OCI-LY1 (cell line): ENCODE results near the gene MAGI1.

Source experiments
- H2AFZ ChIP-seq: fragments of 200-600 bp; sonication (generic), shearing (Covaris generic); 2 replicates; pipeline ENCODE4 v1.6.0; 2014; ENCODE audit warnings: antibody characterized with exemption, mild to moderate bottlenecking, low read length
- H3F3A ChIP-seq: fragments of 200-600 bp; sonication (generic), shearing (Covaris generic); 2 replicates; pipeline ENCODE4 v1.6.0; 2014; ENCODE audit warnings: mild to moderate bottlenecking, antibody characterized with exemption, low read length, moderate library complexity; ENCODE audit not compliant: insufficient read depth
- H3K27ac ChIP-seq: fragments of 200-600 bp; sonication (generic); 2 replicates; pipeline ENCODE4 v1.5.1; 2014; ENCODE audit warnings: low read length, mixed run types, mild to moderate bottlenecking, low read depth; ENCODE audit not compliant: poor library complexity, severe bottlenecking
- H3K27me3 ChIP-seq: fragments of 200-600 bp; sonication (generic); 2 replicates; pipeline ENCODE4 v1.6.0; 2014; ENCODE audit warnings: antibody characterized with exemption, mild to moderate bottlenecking, low read length, moderate library complexity; ENCODE audit not compliant: insufficient read depth
- H3K36me3 ChIP-seq: fragments of 200-600 bp; sonication (generic); 2 replicates; pipeline ENCODE4 v1.6.1; 2014; ENCODE audit warnings: mild to moderate bottlenecking, antibody characterized with exemption, low read length, moderate library complexity, mixed read lengths; ENCODE audit not compliant: insufficient read depth
- H3K4me1 ChIP-seq: fragments of 200-600 bp; sonication (generic); 2 replicates; pipeline ENCODE4 v1.5.1; 2014; ENCODE audit warnings: mild to moderate bottlenecking, low read length, moderate library complexity; ENCODE audit not compliant: insufficient read depth, severe bottlenecking
- H3K4me2 ChIP-seq: fragments of 200-600 bp; sonication (generic), shearing (Covaris generic); 2 replicates; pipeline ENCODE4 v1.6.1; 2014; ENCODE audit warnings: low read length
- H3K4me3 ChIP-seq: fragments of 200-600 bp; sonication (generic); 2 replicates; pipeline ENCODE4 v1.5.1; 2014; ENCODE audit warnings: low read length, low read depth, mild to moderate bottlenecking, mixed read lengths; ENCODE audit not compliant: poor library complexity, severe bottlenecking
- H3K79me2 ChIP-seq: fragments of 200-600 bp; shearing (Covaris generic); 2 replicates; pipeline ENCODE4 v1.6.1; 2016; ENCODE audit warnings: mixed run types, low read length, mixed read lengths; ENCODE audit not compliant: insufficient read depth
- H3K9ac ChIP-seq: fragments of 200-600 bp; sonication (generic), shearing (Covaris generic); 2 replicates; pipeline ENCODE4 v1.6.1; 2014; ENCODE audit warnings: mild to moderate bottlenecking, low read length, mixed read lengths
- H3K9me2 ChIP-seq: fragments of 200-600 bp; sonication (generic), shearing (Covaris generic); 2 replicates; pipeline ENCODE4 v1.6.1; 2014; ENCODE audit warnings: low read depth, mild to moderate bottlenecking, low read length, mixed read lengths
- H3K9me3 ChIP-seq: fragments of 200-600 bp; shearing (Covaris generic); 2 replicates; pipeline ENCODE4 v1.6.1; 2014; ENCODE audit warnings: low read length, mixed read lengths
- H4K20me1 ChIP-seq: fragments of 200-600 bp; sonication (generic), shearing (Covaris generic); 2 replicates; pipeline ENCODE4 v1.6.0; 2016; ENCODE audit warnings: mild to moderate bottlenecking, low read length; ENCODE audit not compliant: insufficient read depth
- CTCF ChIP-seq: fragments of 200-600 bp; sonication (generic), shearing (Covaris generic); IDR thresholded peaks from 2 replicates; pipeline ENCODE4 v1.5.1; 2017; ENCODE audit warnings: mild to moderate bottlenecking, antibody characterized with exemption, low read length, moderate library complexity, mixed read lengths
- EZH2 ChIP-seq: fragments of 200-600 bp; sonication (generic), shearing (Covaris generic); IDR thresholded peaks from 2 replicates; pipeline ENCODE4 v1.8.0; 2017; ENCODE audit warnings: borderline replicate concordance, mixed run types, mild to moderate bottlenecking, antibody characterized with exemption, low read length, moderate library complexity, mixed read lengths

Gene MAGI1

GRCh38 chr3:65888196-65888595 is 150.5 kb downstream of the MAGI1 start:
- no peak overlapping the region for H3K4me2 ChIP-seq
- no peak overlapping the region for H3K9ac ChIP-seq
- TF ChIP-seq CTCF: no peak
- no peak for TF ChIP-seq EZH2
- no peak overlapping the region for H3K4me3 ChIP-seq
- H3K79me2 ChIP-seq: no peaks in the 10 kb centered on the region
- no peaks in the 10 kb centered on the region for H3K9me2 ChIP-seq
- no peaks in the 10 kb centered on the region for H3K36me3 ChIP-seq
- H3K27me3 ChIP-seq: no peaks in the 10 kb centered on the region
- no peak overlapping the region for H3K27ac ChIP-seq
- H4K20me1 ChIP-seq: no peaks in the 10 kb centered on the region
- H2AFZ ChIP-seq: no peak overlapping the region
- no peaks in the 10 kb centered on the region for H3K4me1 ChIP-seq
- H3F3A ChIP-seq: no peaks in the 10 kb centered on the region
- no peaks in the 10 kb centered on the region for H3K9me3 ChIP-seq

- Histone ChIP-seq H3K9ac (no peak overlapping the region), H3K36me3 (no peaks in the 10 kb centered on the region), H2AFZ (no peak overlapping the region), H4K20me1 (no peaks in the 10 kb centered on the region), H3K9me3 (no peaks in the 10 kb centered on the region), H3K27me3 (no peaks in the 10 kb centered on the region), H3K4me2 (no peak overlapping the region), H3F3A (no peaks in the 10 kb centered on the region), H3K4me3 (no peak overlapping the region), H3K79me2 (no peaks in the 10 kb centered on the region), H3K9me2 (no peaks in the 10 kb centered on the region), H3K4me1 (no peaks in the 10 kb centered on the region), H3K27ac (no peak overlapping the region)
- TF ChIP-seq CTCF (no peak), EZH2 (no peak)
These were observed 152.3 kb downstream of the MAGI1 start for GRCh38 chr3:65886391-65886790.

- Histone ChIP-seq H3K4me1 (no peaks in the 10 kb centered on the region), H3K9me3 (no peaks in the 10 kb centered on the region), H3K9me2 (no peaks in the 10 kb centered on the region), H3F3A (no peaks in the 10 kb centered on the region), H3K27ac (no peak overlapping the region), H3K79me2 (no peaks in the 10 kb centered on the region), H3K9ac (no peak overlapping the region), H2AFZ (no peak overlapping the region), H3K36me3 (no peaks in the 10 kb centered on the region), H3K27me3 (no peaks in the 10 kb centered on the region), H3K4me3 (no peak overlapping the region), H3K4me2 (no peak overlapping the region), H4K20me1 (no peaks in the 10 kb centered on the region)
- TF ChIP-seq CTCF: no peak
- no peak for TF ChIP-seq EZH2
These were observed 154.6 kb downstream of the MAGI1 start for GRCh38 chr3:65884071-65884470.
